Lower lobe of right lung (tissue), 2 donors: ENCODE data around the gene TPI1. TPM values are rescaled to one million over a fixed set of nuclear protein-coding genes. Genes with fewer than 3 reads are reported as not detected.

Experiments used
- ATAC-seq, 2 donors: fragments of 200-7000 bp; cut with Tn5 transposase; one replicate each; pipeline ENCODE4 v1.9.1; 2020 to 2022; ENCODE audit warnings: mild to moderate bottlenecking in 2 of 2, moderate library complexity in 2 of 2
- DNase-seq: peaks from one replicate; pipeline ENCODE4 v3.0.0-alpha.2; 2020
- H3K27ac ChIP-seq: fragments of 200-600 bp; one replicate; pipeline ENCODE4 v1.8.0; 2022
- H3K27me3 ChIP-seq: fragments of 200-600 bp; one replicate; pipeline ENCODE4 v1.8.0; 2022; ENCODE audit warnings: low read depth
- H3K36me3 ChIP-seq: fragments of 200-600 bp; one replicate; pipeline ENCODE4 v1.8.0; 2022; ENCODE audit warnings: mild to moderate bottlenecking
- H3K4me1 ChIP-seq: fragments of 200-600 bp; one replicate; pipeline ENCODE4 v1.8.0; 2022
- H3K4me3 ChIP-seq: fragments of 200-600 bp; one replicate; pipeline ENCODE4 v1.8.0; 2022; ENCODE audit warnings: mild to moderate bottlenecking
- H3K9me3 ChIP-seq: fragments of 200-600 bp; one replicate; pipeline ENCODE4 v1.8.0; 2022
- CTCF ChIP-seq: fragments of 200-600 bp; IDR thresholded peaks from one replicate; pipeline ENCODE4 v1.8.0; 2022; ENCODE audit warnings: antibody characterized with exemption, mild to moderate bottlenecking
- intact Hi-C: fragments of 100-400 bp; cut with DNase I; formaldehyde crosslinking; loops from one replicate; pipeline ENCODE4 v1.11.0; 2022
- total RNA-seq: library from RNA; stranded (reverse); fragmentation: NEBNext Ultra II Directional; extraction: Animal tissue kit (Norgen Biotek cat#: 25700); gene quantifications from one replicate; pipeline ENCODE4 v1.2.1, GENCODE V29; 2021
- donor health status: DM: no; HTN: yes; CAD: no; lungs with severe emphysema.

Gene TPI1
- total RNA-seq, 1 donor from 2014 or later, result 278 TPM

GRCh38 chr12:6855322-6855721 is 12.0 kb upstream of the TPI1 start:
- H3K36me3 ChIP-seq, result peaks cover 53% of the 10 kb centered on the region
- no peak overlapping the region for H3K4me3 ChIP-seq
- no peak for ATAC-seq
- no peak overlapping the region for H3K27ac ChIP-seq
- H3K27me3 ChIP-seq, result no peaks in the 10 kb centered on the region
- DNase-seq, result no peak
- intact Hi-C loops, result no loop called here
- TF ChIP-seq CTCF, result no peak
- H3K9me3 ChIP-seq, result no peaks in the 10 kb centered on the region
- peaks cover 12% of the 10 kb centered on the region for H3K4me1 ChIP-seq

GRCh38 chr12:6858799-6859198 is 8.5 kb upstream of the TPI1 start:
- Histone ChIP-seq H3K27me3 (no peaks in the 10 kb centered on the region), H3K9me3 (no peaks in the 10 kb centered on the region), H3K27ac (no peak overlapping the region), H3K4me3 (no peak overlapping the region), H3K36me3 (peaks cover 88% of the 10 kb centered on the region), H3K4me1 (no peaks in the 10 kb centered on the region)
- ATAC-seq, result no peak
- no peak for TF ChIP-seq CTCF
- no peak for DNase-seq
- intact Hi-C loops, result no loop called here

- TF ChIP-seq CTCF, result no peak
- no peaks in the 10 kb centered on the region for H3K27me3 ChIP-seq
- no peak for ATAC-seq
- peaks cover 100% of the 10 kb centered on the region for H3K36me3 ChIP-seq
- H3K9me3 ChIP-seq, result no peaks in the 10 kb centered on the region
- no peaks in the 10 kb centered on the region for H3K4me1 ChIP-seq
- intact Hi-C loops, result no loop called here
- H3K27ac ChIP-seq, result no peak overlapping the region
- no peak overlapping the region for H3K4me3 ChIP-seq
- no peak for DNase-seq
Observed at GRCh38 chr12:6860116-6860515, 7.2 kb upstream of the TPI1 start.

DNA sequence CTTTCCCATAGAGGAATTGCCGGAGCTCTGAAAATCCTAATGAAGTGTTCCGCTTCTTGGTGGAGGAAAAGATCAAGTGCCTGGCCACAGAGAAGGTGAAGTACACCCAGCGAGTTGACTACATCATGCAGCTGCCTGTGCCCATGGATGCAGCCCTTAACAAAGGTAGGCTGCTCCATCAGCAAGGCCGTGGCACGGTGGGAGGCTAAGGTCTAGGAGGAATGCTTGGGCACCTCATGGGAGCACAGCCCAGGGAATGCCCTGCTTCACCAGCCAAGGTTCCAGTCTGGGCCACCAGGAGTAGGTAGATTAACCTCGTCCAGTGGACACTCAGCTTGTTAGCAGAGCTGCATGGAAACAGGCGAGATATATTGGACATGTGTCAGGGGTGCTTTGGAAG is 6.4 kb upstream of the TPI1 start:
- H3K36me3 ChIP-seq, result peaks cover 99% of the 10 kb centered on the region
- DNase-seq, result no peak
- intact Hi-C loops, result no loop called here

DNA sequence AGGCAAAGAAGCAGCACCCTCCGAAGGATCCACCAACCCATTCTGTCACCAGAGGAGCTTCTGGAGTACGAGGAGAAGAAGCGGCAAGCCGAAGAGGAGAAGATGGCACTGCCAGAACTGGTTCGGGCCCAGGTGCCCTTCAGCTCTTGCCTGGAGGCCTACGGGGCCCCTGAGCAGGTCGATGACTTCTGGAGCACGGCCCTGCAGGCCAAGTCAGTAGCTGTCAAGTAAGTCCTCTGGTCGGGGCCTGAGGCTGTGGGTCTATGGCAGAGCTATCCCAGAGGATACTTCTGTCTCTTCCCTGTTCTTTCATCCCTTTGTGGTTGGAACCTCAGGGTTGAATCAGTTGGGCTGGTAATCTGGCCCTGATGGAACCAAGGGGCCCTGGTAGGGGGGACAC is 5.9 kb upstream of the TPI1 start:
- no peak overlapping the region for H3K4me3 ChIP-seq
- no peak for TF ChIP-seq CTCF
- intact Hi-C loops, result no loop called here
- no peaks in the 10 kb centered on the region for H3K9me3 ChIP-seq
- H3K36me3 ChIP-seq, result peaks cover 96% of the 10 kb centered on the region
- DNase-seq (no peak), ATAC-seq (no peak)
- H3K27ac ChIP-seq, result no peak overlapping the region
- H3K27me3 ChIP-seq, result no peaks in the 10 kb centered on the region
- H3K4me1 ChIP-seq, result no peaks in the 10 kb centered on the region

More for the DNA sequence above, 6.4 kb upstream of the TPI1 start:
- H3K9me3 ChIP-seq, result no peaks in the 10 kb centered on the region
- no peak for ATAC-seq
- no peak for TF ChIP-seq CTCF
- no peak overlapping the region for H3K4me3 ChIP-seq
- no peak overlapping the region for H3K27ac ChIP-seq
- no peaks in the 10 kb centered on the region for H3K27me3 ChIP-seq
- H3K4me1 ChIP-seq, result no peaks in the 10 kb centered on the region

DNA sequence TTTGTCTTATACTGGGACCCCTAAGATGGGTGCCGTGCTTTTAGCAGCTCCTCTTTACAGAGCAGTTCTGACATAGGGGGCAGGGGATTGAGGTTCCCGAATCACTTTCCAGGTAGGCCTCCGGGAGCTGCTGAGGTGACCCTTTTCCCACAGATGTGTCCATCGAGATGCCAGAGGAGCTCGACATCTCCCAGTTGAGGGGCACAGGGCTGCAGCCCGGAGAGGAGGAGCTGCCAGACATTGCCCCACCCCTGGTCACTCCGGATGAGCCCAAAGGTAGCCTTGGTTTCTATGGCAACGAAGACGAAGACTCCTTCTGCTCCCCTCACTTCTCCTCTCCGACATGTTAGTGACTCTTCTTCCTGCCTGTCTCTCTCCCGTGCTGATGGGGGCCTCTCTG is 4.3 kb upstream of the TPI1 start:
- Histone ChIP-seq H3K27ac (no peak overlapping the region), H3K4me3 (no peak overlapping the region), H3K27me3 (no peaks in the 10 kb centered on the region), H3K9me3 (no peaks in the 10 kb centered on the region), H3K4me1 (peaks cover 5% of the 10 kb centered on the region), H3K36me3 (peaks cover 80% of the 10 kb centered on the region)
- ATAC-seq, result no peak
- no peak for DNase-seq
- intact Hi-C loops, result no loop called here
- TF ChIP-seq CTCF, result no peak
